Measurements from ENCODE around the gene MAP3K14. TPM values are rescaled to one million over a fixed set of nuclear protein-coding genes. Genes with fewer than 3 reads are reported as not detected.
A peak's percentile ranks its signal among the peaks of the same experiment; 100 is the strongest.

Gene MAP3K14
- total RNA-seq, 1 experiment from 2014 or later = 16.4 TPM

GRCh38 chr17:45296833-45297124 is 20.0 kb downstream of the MAP3K14 start:
- Histone ChIP-seq H3K27me3 (ENCODE audit: insufficient read depth, low read length) (no peaks in the 10 kb centered on the region), H3K4me3 (replicated peaks in 1 of 2; ENCODE audit: low read depth in 1 of 2, low read length in 2 of 2) (no peak overlapping the region), H3K9me3 (ENCODE audit: control insufficient read depth in 1 of 2, insufficient read depth in 1 of 2, low read depth in 1 of 2, low read length in 2 of 2) (no peaks in the 10 kb centered on the region), H3K79me2 (ENCODE audit: insufficient read depth, low read length) (peaks cover 99% of the 10 kb centered on the region), H3K4me1 (ENCODE audit: control insufficient read depth in 1 of 2, insufficient read depth in 2 of 2, low read length in 2 of 2) (peaks cover 39 to 78% of the 10 kb centered on the region in 2 experiments), H3K27ac (ENCODE audit: low read depth, low read length) (peak overlapping the region; percentile 32; the same call in 1 of the 2 replicates), H4K20me1 (ENCODE audit: insufficient read depth) (peaks cover 20% of the 10 kb centered on the region; the same call in 1 of the 2 replicates), H3K9me2 (ENCODE audit: insufficient read depth) (no peaks in the 10 kb centered on the region), H2AFZ (ENCODE audit: low read depth, low read length, poor library complexity, severe bottlenecking) (no peak overlapping the region), H3K4me2 (ENCODE audit: low read length) (peak overlapping the region; percentile 39), H3K36me3 (ENCODE audit: control insufficient read depth in 1 of 2, insufficient read depth in 2 of 2, low read length in 2 of 2) (peaks cover 0 to 12% of the 10 kb centered on the region in 2 experiments; a peak in 1 of 4 replicates), H3K9ac (ENCODE audit: low read length) (no peak overlapping the region)
- CTCF ChIA-PET = interaction anchor here (1.8 kb wide), 1 partner anchor 11 kb away, joined by 4 read pairs; no protein-coding TSS in a partner anchor
- intact Hi-C loops (cut with micrococcal nuclease) = loop anchor here (1.0 kb wide), 1 partner anchor 10 kb away; no protein-coding TSS in a partner anchor
- TF ChIP-seq ZNF274 (IDR thresholded peaks at IDR 0.05; ENCODE audit: low read depth, low read length) = no peak
- TF ChIP-seq CEBPB (IDR thresholded peaks at IDR 0.05; ENCODE audit: low read depth) = no peak
- no peak for TF ChIP-seq MAX (IDR thresholded peaks at IDR 0.05)
- TF ChIP-seq ELF1 (IDR thresholded peaks at IDR 0.05; ENCODE audit: borderline replicate concordance, low read depth) = no peak
- no peak for TF ChIP-seq EZH2 (IDR thresholded peaks at IDR 0.05)
- TF ChIP-seq POLR2AphosphoS5 (IDR thresholded peaks at IDR 0.05; ENCODE audit: low read depth, low read length) = no peak
- TF ChIP-seq SP1 (IDR thresholded peaks at IDR 0.05; ENCODE audit: low read depth) = no peak
- TF ChIP-seq POLR2A (IDR thresholded peaks at IDR 0.05; ENCODE audit: borderline replicate concordance, extremely low read depth, insufficient read depth, insufficient read length) = no peak
- TF ChIP-seq CBX3 (IDR thresholded peaks at IDR 0.05; ENCODE audit: low read depth) = no peak
- no peak for TF ChIP-seq EGR1 (IDR thresholded peaks at IDR 0.05; ENCODE audit: low read depth)
- TF ChIP-seq YY1 (IDR thresholded peaks at IDR 0.05; ENCODE audit: extremely low read depth, insufficient replicate concordance, low read depth, low read length) = no peak
- no peak for TF ChIP-seq SIN3A (IDR thresholded peaks at IDR 0.05; ENCODE audit: low read depth)
- no peak for TF ChIP-seq TCF7L2 (IDR thresholded peaks at IDR 0.05; ENCODE audit: borderline replicate concordance, extremely low read depth, insufficient read depth, insufficient read length)
- no peak for TF ChIP-seq SRF (IDR thresholded peaks at IDR 0.05; ENCODE audit: low read depth)
- no peak for TF ChIP-seq ZBTB33 (IDR thresholded peaks at IDR 0.05; ENCODE audit: extremely low read depth, insufficient replicate concordance, low read length)
- TF ChIP-seq ATF3 (IDR thresholded peaks at IDR 0.05) = no peak
- no peak for TF ChIP-seq REST (IDR thresholded peaks at IDR 0.05; ENCODE audit: low read depth)
- TF ChIP-seq JUND (IDR thresholded peaks at IDR 0.05) = no peak
- POLR2A ChIA-PET = no interaction called here
- BruUV-seq (replicated peaks) = no TSS peak
- ATAC-seq (no peak), DNase-seq (ENCODE audit: low read depth, low spot score) (no peak)
- RAD21 ChIA-PET (ENCODE audit: low non-redundant PET in 1 of 2, low total read pairs in 2 of 2, uncharacterized antibody in 2 of 2, unreplicated experiment in 2 of 2) = no interaction called here

Data from HCT116 (cell line).